ELR (cell line): ENCODE results near the gene CCDC127.

Source experiments
- DNase-seq: peaks from one replicate; pipeline ENCODE4 v3.0.0-alpha.2; 2015; ENCODE audit warnings: low read depth

Gene CCDC127

DNA sequence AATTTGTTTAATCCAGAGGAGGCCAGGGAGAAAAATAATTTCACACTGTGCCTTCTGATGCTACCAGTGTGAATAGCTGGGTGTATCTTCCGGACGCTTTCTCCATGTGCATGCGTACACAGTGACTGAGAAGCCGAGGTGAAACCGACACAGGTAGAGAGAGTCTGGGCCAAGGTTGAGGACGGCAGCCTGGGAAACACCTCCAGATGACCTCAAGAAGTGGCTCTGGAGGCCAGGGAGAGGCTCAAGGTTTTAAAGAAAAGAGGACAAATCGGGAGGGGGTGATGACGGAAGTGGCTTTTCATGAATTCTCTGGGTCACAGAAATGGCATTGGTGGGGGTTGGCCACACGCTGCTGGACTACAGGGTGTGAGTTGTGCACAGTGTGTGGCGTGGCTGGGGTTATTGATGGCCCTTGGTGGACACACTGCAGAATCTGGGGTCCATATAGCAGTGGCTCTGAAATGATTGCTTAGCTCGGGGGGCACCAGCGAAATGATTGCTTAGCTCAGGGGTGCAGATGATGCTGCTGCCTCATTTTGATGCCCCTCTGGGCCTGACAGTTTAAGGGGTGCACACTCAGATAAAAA lies 60.7 kb downstream of the CCDC127 start:
- no peak for DNase-seq

DNA sequence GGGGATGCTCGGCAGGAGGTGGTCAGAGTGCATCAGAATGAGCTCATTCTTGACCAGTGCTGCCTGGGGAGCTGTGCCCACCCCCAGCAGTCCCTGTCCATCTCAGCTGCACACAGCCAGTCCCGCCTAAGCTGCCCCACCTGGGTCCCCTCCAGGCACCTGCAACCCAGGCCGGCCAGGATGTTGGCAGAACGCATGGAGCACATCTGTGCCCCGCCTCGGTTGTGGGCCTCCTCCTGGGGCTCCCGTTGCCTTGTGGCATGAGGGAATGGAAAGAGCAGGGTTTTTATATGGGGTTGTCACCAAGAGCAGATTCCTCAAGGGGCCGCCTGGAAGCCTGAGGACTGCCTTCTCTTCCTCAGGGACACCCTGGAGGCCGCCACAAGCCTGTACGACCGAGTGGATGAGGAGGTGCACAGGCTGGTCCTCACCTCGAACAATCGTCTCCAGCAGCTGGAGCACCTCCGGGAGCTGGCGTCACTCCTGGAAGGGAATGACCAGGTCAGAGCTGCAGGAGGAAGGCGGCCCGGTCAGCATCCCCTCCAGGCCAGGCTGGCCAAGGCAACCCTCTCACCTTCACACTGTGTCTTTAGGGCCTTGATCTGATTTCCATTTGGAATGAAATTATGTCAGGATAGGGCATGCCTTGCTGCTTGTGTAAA lies 61.4 kb downstream of the CCDC127 start:
- peak; percentile 32 for DNase-seq

DNA sequence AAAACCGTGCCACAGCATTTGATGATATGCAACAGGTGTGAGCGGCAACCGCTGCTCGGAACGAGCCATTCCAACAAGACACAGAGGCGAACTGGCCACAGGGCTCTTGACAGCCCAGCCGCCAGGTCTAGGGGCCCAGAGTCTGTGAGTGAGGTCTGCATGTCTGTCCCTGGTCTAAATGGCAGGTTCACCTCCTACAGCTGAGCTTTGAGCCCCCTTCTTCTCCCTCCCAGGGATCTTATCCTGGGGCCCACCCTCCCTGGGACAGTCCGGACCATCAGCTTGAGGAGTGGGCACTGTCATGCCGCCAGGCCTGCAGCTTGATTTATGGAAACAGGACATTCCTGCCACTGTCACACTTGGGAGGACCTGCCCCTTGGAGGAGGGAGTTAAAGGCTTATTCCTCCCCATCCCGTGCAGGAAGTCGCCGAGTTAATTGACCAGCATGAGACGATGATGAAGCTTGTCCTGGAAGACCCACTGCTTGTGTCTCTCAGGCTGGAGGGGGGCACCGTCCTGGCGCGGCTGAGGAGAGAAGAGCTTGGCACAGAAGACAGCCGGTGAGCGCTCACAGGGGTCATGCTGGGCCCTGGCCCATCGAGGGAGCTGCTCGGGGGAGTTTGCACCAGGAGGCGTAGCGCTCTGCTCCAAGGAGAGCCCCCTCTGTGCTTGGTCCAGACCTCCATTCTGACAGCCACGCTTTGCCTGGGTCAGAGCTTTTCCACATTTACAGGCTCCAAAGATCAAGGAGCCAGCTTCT lies 62.1 kb downstream of the CCDC127 start:
- DNase-seq: no peak

DNA sequence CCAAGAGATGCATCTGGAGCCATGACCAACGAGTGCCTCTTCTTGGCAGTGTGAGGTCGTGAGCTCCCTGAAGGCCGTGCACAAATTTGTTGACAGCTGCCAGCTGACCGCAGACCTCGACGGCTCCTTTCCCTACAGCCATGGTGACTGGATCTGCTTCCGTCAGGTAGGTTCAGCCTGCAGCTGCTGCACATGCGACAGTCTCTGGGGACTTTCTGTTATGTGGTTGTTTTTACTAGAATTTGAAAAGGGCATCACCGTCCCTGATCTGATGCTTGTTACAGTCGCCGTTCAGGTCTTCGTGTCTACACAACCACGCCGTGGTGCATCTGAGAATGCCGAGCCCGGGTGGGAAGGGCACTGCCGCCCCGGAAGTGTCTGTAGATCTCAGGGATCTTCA lies 63.1 kb downstream of the CCDC127 start:
- DNase-seq: no peak

DNA sequence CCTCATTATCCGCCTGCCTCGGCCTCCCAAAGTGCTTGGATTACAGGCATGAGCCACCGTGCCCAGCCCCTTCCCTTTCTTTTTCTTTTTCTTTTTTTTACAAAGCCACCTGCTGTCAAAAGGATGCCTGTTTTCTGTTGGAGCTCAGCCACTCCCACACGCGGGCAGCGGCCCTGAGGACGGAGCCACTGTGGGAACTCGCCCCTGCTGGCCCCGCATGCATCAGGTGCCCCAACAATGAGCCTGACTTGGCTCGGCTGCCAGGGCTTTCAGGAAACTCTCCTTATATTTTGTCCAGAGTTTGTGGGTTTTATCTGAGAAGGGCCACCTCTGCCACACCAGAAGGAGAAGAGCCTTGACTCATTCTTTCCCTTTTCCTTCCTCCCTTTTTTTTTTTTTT lies 63.7 kb downstream of the CCDC127 start:
- no peak for DNase-seq

DNA sequence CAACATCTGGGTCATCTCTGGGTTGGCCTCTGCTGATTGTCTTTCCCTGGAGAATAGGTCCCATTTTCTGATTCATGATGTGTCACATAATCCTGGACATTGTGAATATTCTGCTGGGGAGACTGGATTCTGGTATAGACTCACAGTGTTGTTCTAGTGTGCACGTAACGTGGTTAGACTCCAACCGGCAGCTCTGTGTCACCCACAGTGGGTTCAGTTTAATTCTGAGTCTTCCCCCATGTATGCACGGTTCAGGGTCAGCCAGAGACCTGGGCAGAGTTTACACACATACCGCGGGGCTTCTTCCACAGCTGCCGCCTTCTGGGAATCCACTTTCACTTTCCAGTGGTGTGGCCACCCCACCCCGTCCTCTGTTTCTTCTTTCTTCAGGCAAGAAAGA lies 64.7 kb downstream of the CCDC127 start:
- peak; percentile 96 for DNase-seq

DNA sequence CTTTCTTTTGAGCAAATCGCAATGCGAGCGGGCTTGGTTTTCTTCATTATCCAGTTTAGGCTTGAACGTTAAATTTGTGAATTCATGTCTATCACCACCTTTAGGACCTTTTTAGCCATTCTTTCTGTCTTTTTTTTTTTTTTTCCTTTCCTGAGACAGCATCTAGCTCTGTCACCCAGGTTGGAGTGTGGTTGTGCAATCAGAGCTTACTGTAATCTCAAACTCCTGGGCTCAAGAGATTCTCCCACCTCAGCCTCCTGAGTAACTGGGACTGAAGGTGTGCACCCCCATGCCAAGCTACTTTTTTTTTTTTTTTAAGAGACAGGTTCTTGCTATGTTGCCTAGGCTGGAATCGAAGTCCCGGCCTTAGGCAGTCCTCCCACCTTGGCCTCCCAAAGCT lies 65.9 kb downstream of the CCDC127 start:
- DNase-seq: no peak

DNA sequence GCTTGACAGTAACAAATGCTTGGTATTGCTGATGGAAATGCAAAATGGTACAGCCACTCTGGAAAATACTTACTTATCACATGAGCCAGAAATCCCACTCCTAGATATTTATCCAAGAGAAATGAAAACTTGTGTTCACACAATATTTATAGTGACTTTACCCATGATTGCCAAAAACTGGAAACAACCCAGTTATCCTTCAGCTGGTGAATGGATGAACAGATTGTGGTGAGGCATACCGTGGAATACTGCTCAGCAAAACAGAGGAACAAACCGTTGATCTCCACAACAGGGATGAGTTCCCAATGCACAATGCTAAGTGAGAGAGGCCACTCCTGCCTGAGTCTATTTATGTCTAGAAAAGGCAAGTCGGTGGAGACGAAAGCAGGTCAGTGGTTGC lies 67.2 kb downstream of the CCDC127 start:
- no peak for DNase-seq

DNA sequence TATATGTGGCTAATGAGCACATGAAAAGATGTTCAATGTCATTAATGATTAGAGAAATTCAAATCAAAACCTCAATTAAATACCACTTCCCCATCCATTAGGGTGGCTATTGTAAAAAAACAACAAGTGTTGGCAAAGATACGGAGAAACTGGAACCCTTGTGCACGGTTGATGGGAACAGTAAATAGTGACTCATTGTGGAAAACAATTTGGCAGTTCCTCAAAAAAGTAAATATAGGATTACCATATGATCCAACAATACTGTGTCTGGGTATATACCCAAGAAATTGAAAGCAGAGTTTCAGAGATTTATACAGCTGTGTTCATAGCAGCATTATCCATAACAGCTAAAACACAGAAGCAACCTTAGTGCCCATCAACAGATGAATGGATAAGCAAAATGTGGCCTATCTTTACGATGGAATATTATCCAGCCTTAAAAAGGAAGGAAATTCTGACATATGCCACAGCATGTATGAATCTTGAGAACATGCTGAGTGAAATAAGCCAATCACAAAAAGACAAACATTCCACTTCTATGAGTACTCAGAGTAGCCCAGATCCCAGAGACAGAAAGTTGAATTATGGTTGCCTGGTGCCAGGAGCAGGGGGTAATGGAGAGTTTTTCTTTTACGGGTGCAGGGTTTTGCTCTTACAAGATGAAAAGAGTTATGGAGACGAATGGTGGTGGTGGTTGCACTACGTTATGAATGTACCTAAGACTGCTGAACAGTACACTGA lies 68.0 kb downstream of the CCDC127 start:
- DNase-seq: peak; percentile 70

DNA sequence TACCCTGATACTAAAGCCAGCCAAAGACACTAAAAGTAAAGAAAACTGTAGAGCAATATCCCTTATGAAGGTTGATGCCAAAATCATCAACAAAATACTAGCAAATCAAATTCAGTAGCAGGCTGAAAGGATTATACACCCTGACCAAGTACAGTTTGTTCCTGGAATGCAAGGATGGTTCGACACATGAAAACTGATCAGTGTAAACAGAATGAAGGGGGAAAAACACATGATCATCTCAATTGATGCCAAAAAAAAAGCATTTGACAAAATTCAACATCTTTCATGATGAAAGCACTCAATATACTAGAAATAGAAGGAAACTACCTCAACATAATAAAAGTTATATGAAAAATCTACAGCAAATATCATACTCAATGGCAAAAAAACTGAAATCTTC lies 70.2 kb downstream of the CCDC127 start:
- DNase-seq: no peak
